GM18505 (cell line): ENCODE results near the gene TRIM15.

Source experiments
- ATAC-seq: cut with Tn5 transposase; IDR thresholded peaks from one replicate; pipeline ENCODE4 v1.9.1; 2021; ENCODE audit not compliant: unreplicated experiment
- POLR2A ChIP-seq: IDR thresholded peaks from 4 replicates; pipeline ENCODE4 v1.6.1; 2011; ENCODE audit warnings: borderline replicate concordance; ENCODE audit not compliant: insufficient read depth, insufficient read length; ENCODE audit errors: extremely low read depth

TRIM15 gene

DNA sequence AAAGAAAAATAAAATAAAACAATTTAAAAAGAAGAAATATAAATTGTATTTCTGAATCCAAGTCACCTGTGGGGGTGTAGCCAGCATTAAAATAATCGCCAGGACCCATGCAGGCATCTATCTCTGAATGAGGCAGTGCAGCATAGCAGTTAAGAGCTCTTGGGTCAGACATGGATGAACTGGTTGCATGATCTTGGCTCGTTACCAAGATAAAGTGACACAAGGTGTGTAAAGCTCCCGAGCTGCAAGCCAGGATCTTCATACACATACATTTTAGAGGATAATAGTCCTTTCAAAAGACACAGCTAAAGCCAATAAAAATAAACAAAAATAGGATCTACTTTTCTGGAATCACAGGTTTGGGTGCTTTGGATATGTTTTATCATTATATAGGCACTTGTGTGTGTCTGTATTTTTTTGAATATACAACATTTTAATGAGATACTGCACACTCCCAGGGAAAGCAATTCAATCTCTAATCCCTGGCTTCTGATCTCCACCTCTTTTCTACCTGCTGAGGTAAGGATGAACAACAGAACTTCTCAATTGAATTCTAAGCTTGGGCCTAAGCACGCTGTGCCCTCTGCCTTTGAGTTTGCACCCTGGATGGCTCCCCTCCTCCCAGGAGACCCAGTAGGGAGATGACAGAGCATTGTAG is 11.2 kb upstream of the TRIM15 start:
- ATAC-seq, result no peak
- no peak for TF ChIP-seq POLR2A

DNA sequence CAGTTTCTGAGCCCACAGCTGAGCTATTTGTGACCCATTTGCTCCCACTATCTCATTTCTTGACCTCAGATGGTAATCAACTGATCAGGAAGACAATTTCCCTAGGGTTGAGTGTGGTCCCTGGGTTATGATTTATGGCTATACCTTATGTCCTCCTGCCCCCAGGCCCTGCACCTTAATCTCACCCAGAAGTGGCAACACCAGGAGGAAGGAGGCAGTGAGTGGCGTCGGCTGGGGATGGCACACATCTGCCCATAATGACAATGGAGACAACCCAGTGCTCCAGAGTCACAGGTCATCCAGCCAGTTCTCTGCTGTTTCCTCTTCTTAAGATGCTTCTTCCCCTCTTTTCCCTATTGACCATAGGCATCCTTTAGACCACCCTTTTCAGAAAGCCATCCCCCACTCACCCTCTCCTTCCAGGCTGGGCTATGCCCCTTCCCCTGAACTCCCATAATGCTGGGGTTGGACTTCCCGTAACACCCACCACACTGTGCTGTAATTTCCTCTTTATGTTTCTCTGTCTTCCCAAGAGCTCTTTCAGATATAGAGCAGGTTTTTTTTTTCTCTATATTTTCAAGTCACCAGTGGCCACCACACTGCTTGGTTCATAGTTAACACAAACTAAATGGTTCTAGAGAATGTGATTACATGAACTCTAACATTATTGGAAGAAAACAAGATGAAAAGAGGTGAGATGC is 10.3 kb upstream of the TRIM15 start:
- ATAC-seq, result no peak
- no peak for TF ChIP-seq POLR2A

DNA sequence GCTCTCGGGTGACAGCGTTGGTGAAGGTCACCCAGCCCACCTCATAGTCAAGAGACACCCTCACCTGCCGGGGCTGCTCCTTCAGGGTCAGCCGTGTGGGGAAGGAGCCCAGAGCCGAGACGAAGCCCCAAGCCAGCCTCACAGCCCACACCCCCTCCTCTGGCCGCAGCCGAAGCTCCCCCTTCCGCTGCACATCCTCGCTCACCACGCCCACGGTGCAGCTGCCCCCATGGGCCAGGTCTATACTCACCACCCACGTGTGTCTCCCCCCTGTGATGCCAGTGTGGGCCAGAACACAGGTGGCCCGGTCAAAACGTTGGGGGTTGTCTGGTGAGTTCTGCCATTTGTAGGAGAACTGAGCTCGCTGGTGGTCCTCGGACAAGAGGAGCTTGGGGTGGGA is 9.3 kb upstream of the TRIM15 start:
- TF ChIP-seq POLR2A, result no peak
- ATAC-seq, result no peak

DNA sequence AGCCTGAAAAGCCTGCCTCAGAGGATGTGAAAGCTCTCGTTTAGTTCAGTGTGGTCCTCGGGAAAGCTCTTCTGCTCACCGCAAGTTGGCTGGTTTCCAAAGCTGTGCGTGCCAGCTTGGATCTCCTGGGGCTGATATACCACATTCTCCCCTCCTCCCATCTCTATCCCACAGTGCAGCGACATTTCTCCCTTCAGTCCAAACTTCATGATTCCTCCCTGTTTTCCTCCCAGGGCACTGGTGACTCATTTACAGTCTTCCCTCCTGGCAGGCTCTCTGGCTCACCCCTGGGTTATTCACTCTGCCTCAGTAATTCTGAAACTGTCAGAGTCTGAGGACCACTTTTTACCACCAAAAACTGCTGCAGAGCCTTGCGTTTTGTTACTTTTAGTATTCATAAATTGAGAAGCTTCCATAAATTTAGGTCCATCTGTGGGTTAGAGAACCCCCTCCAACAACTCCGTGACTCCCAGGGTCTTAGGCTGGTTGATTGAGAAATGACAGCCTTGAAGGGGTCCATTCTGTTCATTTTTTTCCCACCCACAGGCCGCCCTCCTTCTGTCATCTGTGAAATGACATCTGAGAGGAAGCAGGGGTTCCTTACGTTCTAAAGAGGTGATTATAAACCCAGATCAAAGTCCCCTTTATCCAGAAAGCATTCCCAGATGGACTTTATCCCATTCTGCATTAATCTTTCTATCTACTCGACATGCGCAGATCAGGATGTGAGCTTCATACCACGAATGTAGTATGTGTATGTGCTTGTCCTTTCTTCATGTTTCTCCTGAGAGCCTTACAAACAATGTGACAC is 8.4 kb upstream of the TRIM15 start:
- ATAC-seq, result no peak
- no peak for TF ChIP-seq POLR2A

DNA sequence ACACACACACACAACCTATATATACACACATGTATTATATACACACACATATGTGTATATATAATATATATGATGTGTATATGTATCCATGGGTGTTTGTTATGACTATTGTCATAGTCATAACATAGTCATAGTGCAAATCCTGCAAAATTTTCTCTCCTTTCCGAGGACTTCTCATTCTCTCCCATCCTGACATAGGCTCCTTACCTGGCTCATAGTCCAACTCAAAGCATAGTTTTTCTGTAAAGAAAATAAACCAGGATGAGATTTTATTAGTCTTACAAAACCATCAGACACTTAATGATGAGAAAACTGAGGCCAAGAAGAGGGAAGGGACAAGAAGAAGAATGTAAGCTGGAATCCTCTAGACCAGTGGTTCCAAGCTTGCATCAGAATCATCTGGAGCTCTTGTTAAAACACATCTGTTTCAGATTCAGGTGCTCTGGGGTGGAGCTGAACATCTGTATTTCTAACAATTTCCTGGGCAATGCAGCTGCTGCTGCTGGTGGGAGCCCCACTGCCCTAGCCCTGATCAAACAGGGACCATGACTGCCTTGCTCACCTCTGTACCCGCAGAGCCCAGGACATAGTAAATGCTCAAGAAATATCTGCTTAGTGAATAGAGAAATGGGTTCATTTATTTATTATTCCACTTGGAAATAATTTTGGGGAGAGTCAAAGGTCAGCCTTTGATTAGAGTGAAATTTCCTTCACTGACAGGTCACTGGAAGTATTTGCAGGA is 7.7 kb upstream of the TRIM15 start:
- no peak for ATAC-seq
- no peak for TF ChIP-seq POLR2A

DNA sequence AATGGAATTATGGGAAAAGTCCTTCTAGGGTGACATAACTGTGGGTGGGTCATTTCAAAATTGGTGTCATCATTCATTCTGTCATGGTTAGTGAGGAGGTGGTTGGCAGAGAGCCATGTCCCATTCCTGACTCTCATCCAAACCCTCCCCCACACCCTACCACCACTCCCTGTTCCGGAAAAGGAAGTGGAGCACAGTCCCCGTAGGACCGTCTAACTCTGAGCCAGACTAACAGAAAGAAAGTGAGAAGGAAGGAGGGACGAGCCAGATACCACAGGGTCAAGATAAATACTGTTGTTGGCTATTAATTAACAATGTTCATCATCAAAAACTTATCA is 7.1 kb upstream of the TRIM15 start:
- no peak for ATAC-seq
- TF ChIP-seq POLR2A, result no peak

DNA sequence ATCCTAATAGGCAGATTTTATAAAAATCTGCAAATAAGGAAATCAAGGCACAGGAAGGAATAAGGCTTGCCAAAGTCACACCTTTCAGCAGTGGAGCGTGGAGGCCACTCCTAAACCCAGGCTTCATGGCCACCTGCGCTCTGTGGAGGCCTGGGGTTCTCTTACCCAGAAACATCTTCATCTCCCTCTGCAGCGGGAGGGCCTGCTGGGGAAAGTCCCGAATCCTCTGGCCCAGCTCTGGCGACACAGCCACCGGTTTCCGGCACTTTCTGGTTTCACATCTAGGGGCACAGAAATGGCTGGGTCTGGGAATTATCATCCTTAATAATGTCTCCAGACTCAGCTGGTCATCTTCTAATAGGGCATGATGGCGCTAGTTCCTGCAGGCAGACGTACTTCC is 6.6 kb upstream of the TRIM15 start:
- ATAC-seq, result no peak
- no peak for TF ChIP-seq POLR2A

DNA sequence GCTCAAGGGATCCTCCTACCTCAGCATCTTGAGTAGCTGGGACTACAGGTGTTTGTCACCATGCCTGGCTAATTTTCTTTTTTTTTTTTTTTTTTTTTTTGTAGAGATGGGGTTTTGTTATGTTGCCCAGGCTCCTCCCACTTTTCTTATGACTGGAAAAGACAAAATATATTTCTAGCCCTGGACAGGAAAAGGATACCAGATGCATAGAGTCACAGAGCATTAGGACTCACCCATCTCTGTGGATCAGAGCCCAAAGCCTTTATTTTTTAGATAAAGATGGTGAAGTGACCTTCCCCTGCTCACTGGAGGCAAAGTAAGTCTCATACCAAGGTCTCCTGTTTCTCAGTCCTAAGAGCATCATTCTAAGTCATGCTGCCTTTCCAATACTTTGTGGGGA is 5.8 kb upstream of the TRIM15 start:
- TF ChIP-seq POLR2A, result no peak
- ATAC-seq, result no peak

DNA sequence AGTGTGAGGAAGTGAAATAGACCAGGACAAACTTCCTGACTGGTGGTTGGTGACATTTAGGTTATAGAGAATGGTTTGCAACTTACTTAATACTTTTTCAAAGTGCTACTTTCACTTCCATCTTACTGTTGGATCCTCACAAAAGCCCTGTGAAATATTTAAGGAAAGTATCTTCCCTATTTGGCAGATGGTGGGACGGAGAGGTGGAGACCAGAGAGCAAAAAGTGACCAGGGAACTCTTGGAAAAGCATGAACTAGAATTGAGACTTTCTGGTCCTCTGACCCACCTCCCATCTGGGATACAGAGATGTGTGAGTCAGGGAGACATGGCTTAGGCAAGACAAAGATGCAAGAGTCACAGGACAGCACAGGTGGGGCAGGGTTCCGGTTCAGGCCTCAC is 5.3 kb upstream of the TRIM15 start:
- no peak for TF ChIP-seq POLR2A
- no peak for ATAC-seq

DNA sequence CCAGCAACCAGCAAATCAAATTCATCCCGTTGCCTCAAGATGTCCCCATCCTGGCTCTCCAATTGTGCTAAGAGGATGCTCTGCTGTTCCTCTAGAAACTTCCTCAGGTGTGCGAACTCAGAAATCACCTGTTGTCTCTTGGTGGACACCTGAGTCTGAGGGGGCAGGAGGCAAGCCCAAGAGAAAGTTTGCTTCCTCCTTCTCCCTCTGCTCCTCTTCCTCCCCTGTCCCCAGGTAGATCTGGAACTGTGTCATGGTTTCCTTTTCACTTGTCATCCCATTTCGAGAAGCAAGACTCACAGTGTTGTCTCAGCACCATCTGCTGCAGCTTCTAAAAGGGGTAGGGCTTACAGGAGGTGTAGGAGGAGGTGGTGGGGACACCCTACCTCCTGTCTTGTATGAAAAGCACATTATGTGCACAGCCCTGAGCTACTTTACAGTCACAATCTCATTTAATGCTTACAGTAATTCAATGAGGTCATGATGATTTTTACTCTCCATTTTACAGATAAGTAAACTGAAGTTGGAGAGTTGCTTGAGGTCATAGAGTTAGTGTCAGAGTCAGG is 4.8 kb upstream of the TRIM15 start:
- ATAC-seq, result no peak
- no peak for TF ChIP-seq POLR2A

DNA sequence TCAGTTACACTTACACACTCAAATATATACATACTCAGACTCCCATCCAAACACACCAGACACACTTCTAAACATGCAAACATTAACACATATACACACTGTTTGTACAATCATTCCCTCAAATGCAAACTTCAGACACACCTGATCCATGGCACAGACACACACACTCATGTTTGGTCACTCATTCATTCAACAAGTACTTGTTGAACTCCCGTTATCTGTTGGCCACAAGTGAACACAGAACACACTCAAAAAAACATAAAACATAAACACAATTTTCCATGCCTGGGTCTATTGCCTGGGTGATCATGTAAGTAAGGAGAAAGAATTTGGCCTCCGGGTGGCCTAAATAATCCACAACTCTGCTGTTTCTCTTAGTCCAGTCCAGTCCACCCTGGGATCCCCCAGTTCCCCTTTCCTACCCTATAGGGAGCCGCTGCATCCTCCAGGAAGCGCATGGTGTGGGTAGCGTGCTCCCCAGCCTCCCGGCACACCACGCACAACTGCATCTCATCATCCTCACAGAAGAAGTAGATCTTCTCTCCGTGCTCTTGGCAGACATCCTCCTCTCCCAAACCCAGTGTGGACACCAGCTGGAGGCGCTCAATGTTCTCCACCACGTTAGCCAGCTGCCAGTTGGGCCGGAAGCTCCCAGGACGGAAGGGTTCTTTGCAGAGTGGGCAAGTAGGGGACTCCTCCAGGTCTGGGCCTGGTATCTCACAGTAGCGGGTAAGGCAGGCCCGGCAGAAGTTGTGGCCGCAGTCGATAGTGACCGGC is 3.1 kb upstream of the TRIM15 start:
- TF ChIP-seq POLR2A, result no peak
- no peak for ATAC-seq

DNA sequence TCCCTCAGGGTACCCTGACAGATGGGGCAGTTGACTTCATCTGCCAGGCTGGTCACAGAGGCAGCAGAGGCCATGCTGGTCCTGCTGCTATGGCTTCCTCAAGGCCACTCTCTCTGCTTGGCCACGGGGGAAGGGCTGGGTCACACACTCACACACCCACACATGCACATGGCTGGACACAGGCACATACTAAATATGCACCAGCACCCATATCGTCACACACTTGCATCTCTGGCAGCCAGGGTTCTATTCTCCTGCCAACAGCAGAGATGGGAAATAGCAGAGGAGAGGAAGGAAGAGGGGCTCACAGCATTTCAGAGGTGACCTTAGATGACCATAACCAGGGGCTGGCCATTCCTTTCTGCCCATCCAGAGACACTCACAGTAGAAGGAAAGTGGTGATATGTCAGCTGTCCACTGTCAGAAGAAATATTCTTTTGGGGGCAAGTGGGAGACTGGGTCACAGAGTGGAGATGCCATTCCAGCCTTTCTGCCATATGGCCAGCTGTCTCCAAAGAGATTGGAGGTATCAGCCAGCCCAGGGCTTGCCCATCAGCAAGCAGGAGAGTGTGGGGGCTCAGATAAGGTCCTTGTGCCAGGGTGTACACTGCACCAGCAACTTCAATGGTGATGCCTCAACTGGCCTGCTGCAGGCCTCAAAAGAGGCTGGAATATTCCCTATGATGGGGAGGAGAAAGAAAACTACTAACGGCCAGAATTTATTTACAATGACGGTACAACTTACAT is 2.4 kb upstream of the TRIM15 start, which contains the start of gene TRIM10:
TRIM10 (minus strand) TSS at position 427 of the 747 bp plus-strand sequence; CDS start at position 74, 353 bp downstream.
- no peak for ATAC-seq
- TF ChIP-seq POLR2A, result no peak
